ENCODE results near the gene PRSS56. TPM values are rescaled to one million over a fixed set of nuclear protein-coding genes. Genes with fewer than 3 reads are reported as not detected.

Gene PRSS56
- total RNA-seq: 52.4 and 54.2 TPM in 2 replicates
- long read RNA-seq, partial matches to known transcripts: 1 of 1 reads
- long read RNA-seq, other reads (novel, unspliced or antisense): 0 of 1 reads

GRCh38 chr2:232519581-232520438, at the start of gene PRSS56:
Gene PRSS56, plus strand, starts transcription at chr2:232520388. Its CDS starts 211 bp downstream, at chr2:232520599.
- Mint-ChIP-seq H3K4me3 (peak within 1 kb of the TSS; percentile 89), H3K4me1 (peaks cover 47% of the 10 kb centered on the region), H3K27me3 (ENCODE audit: low read depth) (peaks cover 34% of the 10 kb centered on the region), H3K36me3 (ENCODE audit: low read depth) (no peaks in the 10 kb centered on the region), H3K27ac (ENCODE audit: unreplicated experiment) (peak within 1 kb of the TSS; percentile 88), H3K9me3 (no peaks in the 10 kb centered on the region)
- DNase-seq (ENCODE audit: low read depth, low spot score): peak; percentile 48
- no peak for TF ChIP-seq CTCF (conservative IDR thresholded peaks at IDR 0.05)

- no peak overlapping the region for H3K4me3 Mint-ChIP-seq
- no peaks in the 10 kb centered on the region for H3K9me3 Mint-ChIP-seq
- H3K27ac Mint-ChIP-seq (ENCODE audit: unreplicated experiment): no peak overlapping the region
- peaks cover 38% of the 10 kb centered on the region for H3K27me3 Mint-ChIP-seq (ENCODE audit: low read depth)
- H3K4me1 Mint-ChIP-seq: no peaks in the 10 kb centered on the region
- H3K36me3 Mint-ChIP-seq (ENCODE audit: low read depth): no peaks in the 10 kb centered on the region
- TF ChIP-seq CTCF (conservative IDR thresholded peaks at IDR 0.05): no peak
- no peak for DNase-seq (ENCODE audit: low read depth, low spot score)
Observed at GRCh38 chr2:232473467-232473890, 46.7 kb upstream of the PRSS56 start.

GRCh38 chr2:232476045-232476444, 44.1 kb upstream of the PRSS56 start:
- Mint-ChIP-seq H3K36me3 (ENCODE audit: low read depth) (no peaks in the 10 kb centered on the region), H3K9me3 (no peaks in the 10 kb centered on the region), H3K27ac (ENCODE audit: unreplicated experiment) (no peak overlapping the region), H3K4me3 (no peak overlapping the region), H3K27me3 (ENCODE audit: low read depth) (peaks cover 22% of the 10 kb centered on the region), H3K4me1 (no peaks in the 10 kb centered on the region)
- DNase-seq (ENCODE audit: low read depth, low spot score): no peak
- no peak for TF ChIP-seq CTCF (conservative IDR thresholded peaks at IDR 0.05)

- H3K4me3 Mint-ChIP-seq: no peak overlapping the region
- H3K4me1 Mint-ChIP-seq: no peaks in the 10 kb centered on the region
- H3K27me3 Mint-ChIP-seq (ENCODE audit: low read depth): peaks cover 17% of the 10 kb centered on the region
- H3K36me3 Mint-ChIP-seq (ENCODE audit: low read depth): no peaks in the 10 kb centered on the region
- H3K9me3 Mint-ChIP-seq: no peaks in the 10 kb centered on the region
- no peak overlapping the region for H3K27ac Mint-ChIP-seq (ENCODE audit: unreplicated experiment)
- no peak for DNase-seq (ENCODE audit: low read depth, low spot score)
- no peak for TF ChIP-seq CTCF (conservative IDR thresholded peaks at IDR 0.05)
Observed at GRCh38 chr2:232476791-232477190, 43.4 kb upstream of the PRSS56 start.

- no peaks in the 10 kb centered on the region for H3K4me1 Mint-ChIP-seq
- no peak for DNase-seq (ENCODE audit: low read depth, low spot score)
- H3K36me3 Mint-ChIP-seq (ENCODE audit: low read depth): no peaks in the 10 kb centered on the region
- H3K9me3 Mint-ChIP-seq: no peaks in the 10 kb centered on the region
- H3K4me3 Mint-ChIP-seq: no peak overlapping the region
- peaks cover 13% of the 10 kb centered on the region for H3K27me3 Mint-ChIP-seq (ENCODE audit: low read depth)
- no peak overlapping the region for H3K27ac Mint-ChIP-seq (ENCODE audit: unreplicated experiment)
- no peak for TF ChIP-seq CTCF (conservative IDR thresholded peaks at IDR 0.05)
Observed at GRCh38 chr2:232477751-232478510, 42.3 kb upstream of the PRSS56 start.
